ENCODE results near the gene SH3PXD2A.

Gene SH3PXD2A

GRCh38 chr10:103562383-103562782, 293.0 kb downstream of the SH3PXD2A start:
- no peaks in the 10 kb centered on the region for H3K27me3 ChIP-seq (ENCODE audit: control insufficient read depth, insufficient read depth, low read length)
- H3K36me3 ChIP-seq (ENCODE audit: control insufficient read depth, insufficient read depth, low read length) = peaks cover 2% of the 10 kb centered on the region; the same call in 1 of the 2 replicates
- H3K9me3 ChIP-seq (ENCODE audit: control insufficient read depth, insufficient read depth, low read depth, low read length) = peaks cover 5% of the 10 kb centered on the region
- no peak overlapping the region for H3K27ac ChIP-seq (ENCODE audit: low read depth, low read length)
- H3K4me1 ChIP-seq (ENCODE audit: control insufficient read depth, insufficient read depth, low read length) = peaks cover 17% of the 10 kb centered on the region; the same call in 1 of the 2 replicates
- H3K9ac ChIP-seq (ENCODE audit: low read length) = no peak overlapping the region
- H3K4me3 ChIP-seq (ENCODE audit: low read depth, low read length) = no peak overlapping the region

- Histone ChIP-seq H3K4me3 (ENCODE audit: low read depth, low read length) (no peak overlapping the region), H3K9me3 (ENCODE audit: control insufficient read depth, insufficient read depth, low read depth, low read length) (peaks cover 5% of the 10 kb centered on the region), H3K4me1 (ENCODE audit: control insufficient read depth, insufficient read depth, low read length) (peaks cover 20% of the 10 kb centered on the region; the same call in 1 of the 2 replicates), H3K36me3 (ENCODE audit: control insufficient read depth, insufficient read depth, low read length) (peaks cover 2% of the 10 kb centered on the region; the same call in 1 of the 2 replicates), H3K9ac (ENCODE audit: low read length) (no peak overlapping the region), H3K27me3 (ENCODE audit: control insufficient read depth, insufficient read depth, low read length) (peaks cover 5% of the 10 kb centered on the region), H3K27ac (ENCODE audit: low read depth, low read length) (no peak overlapping the region)
Observed at GRCh38 chr10:103560886-103561285, 294.5 kb downstream of the SH3PXD2A start.

GRCh38 chr10:103559776-103560175, 295.6 kb downstream of the SH3PXD2A start:
- Histone ChIP-seq H3K9ac (ENCODE audit: low read length) (no peak overlapping the region), H3K4me3 (ENCODE audit: low read depth, low read length) (no peak overlapping the region), H3K9me3 (ENCODE audit: control insufficient read depth, insufficient read depth, low read depth, low read length) (peaks cover 5% of the 10 kb centered on the region), H3K4me1 (ENCODE audit: control insufficient read depth, insufficient read depth, low read length) (peaks cover 25% of the 10 kb centered on the region; the same call in 1 of the 2 replicates), H3K27ac (ENCODE audit: low read depth, low read length) (no peak overlapping the region), H3K27me3 (ENCODE audit: control insufficient read depth, insufficient read depth, low read length) (peaks cover 10% of the 10 kb centered on the region), H3K36me3 (ENCODE audit: control insufficient read depth, insufficient read depth, low read length) (peaks cover 2% of the 10 kb centered on the region; the same call in 1 of the 2 replicates)

GRCh38 chr10:103558911-103559310, 296.5 kb downstream of the SH3PXD2A start:
- H3K36me3 ChIP-seq (ENCODE audit: control insufficient read depth, insufficient read depth, low read length) = peaks cover 2% of the 10 kb centered on the region; the same call in 1 of the 2 replicates
- no peak overlapping the region for H3K9ac ChIP-seq (ENCODE audit: low read length)
- peaks cover 5% of the 10 kb centered on the region for H3K9me3 ChIP-seq (ENCODE audit: control insufficient read depth, insufficient read depth, low read depth, low read length)
- no peak overlapping the region for H3K27ac ChIP-seq (ENCODE audit: low read depth, low read length)
- peaks cover 19% of the 10 kb centered on the region; the same call in 1 of the 2 replicates for H3K4me1 ChIP-seq (ENCODE audit: control insufficient read depth, insufficient read depth, low read length)
- peaks cover 10% of the 10 kb centered on the region for H3K27me3 ChIP-seq (ENCODE audit: control insufficient read depth, insufficient read depth, low read length)
- no peak overlapping the region for H3K4me3 ChIP-seq (ENCODE audit: low read depth, low read length)

- H3K36me3 ChIP-seq (ENCODE audit: control insufficient read depth, insufficient read depth, low read length) = peaks cover 2% of the 10 kb centered on the region; the same call in 1 of the 2 replicates
- H3K9me3 ChIP-seq (ENCODE audit: control insufficient read depth, insufficient read depth, low read depth, low read length) = peaks cover 5% of the 10 kb centered on the region
- peaks cover 10% of the 10 kb centered on the region for H3K27me3 ChIP-seq (ENCODE audit: control insufficient read depth, insufficient read depth, low read length)
- peaks cover 19% of the 10 kb centered on the region; the same call in 1 of the 2 replicates for H3K4me1 ChIP-seq (ENCODE audit: control insufficient read depth, insufficient read depth, low read length)
- H3K4me3 ChIP-seq (ENCODE audit: low read depth, low read length) = no peak overlapping the region
- H3K27ac ChIP-seq (ENCODE audit: low read depth, low read length) = no peak overlapping the region
- no peak overlapping the region for H3K9ac ChIP-seq (ENCODE audit: low read length)
Observed at GRCh38 chr10:103557455-103557854, 297.9 kb downstream of the SH3PXD2A start.

GRCh38 chr10:103556383-103557007, 298.9 kb downstream of the SH3PXD2A start:
- Histone ChIP-seq H3K4me1 (ENCODE audit: control insufficient read depth, insufficient read depth, low read length) (peaks cover 19% of the 10 kb centered on the region; the same call in 1 of the 2 replicates), H3K27ac (ENCODE audit: low read depth, low read length) (no peak overlapping the region), H3K36me3 (ENCODE audit: control insufficient read depth, insufficient read depth, low read length) (peaks cover 2% of the 10 kb centered on the region; the same call in 1 of the 2 replicates), H3K9me3 (ENCODE audit: control insufficient read depth, insufficient read depth, low read depth, low read length) (peaks cover 5% of the 10 kb centered on the region), H3K9ac (ENCODE audit: low read length) (no peak overlapping the region), H3K4me3 (ENCODE audit: low read depth, low read length) (no peak overlapping the region), H3K27me3 (ENCODE audit: control insufficient read depth, insufficient read depth, low read length) (peaks cover 10% of the 10 kb centered on the region)

GRCh38 chr10:103555712-103556111, 299.7 kb downstream of the SH3PXD2A start:
- Histone ChIP-seq H3K36me3 (ENCODE audit: control insufficient read depth, insufficient read depth, low read length) (peaks cover 2% of the 10 kb centered on the region; the same call in 1 of the 2 replicates), H3K27ac (ENCODE audit: low read depth, low read length) (no peak overlapping the region), H3K4me3 (ENCODE audit: low read depth, low read length) (peak overlapping the region; percentile 58), H3K9ac (ENCODE audit: low read length) (no peak overlapping the region), H3K4me1 (ENCODE audit: control insufficient read depth, insufficient read depth, low read length) (peaks cover 19% of the 10 kb centered on the region; the same call in 1 of the 2 replicates), H3K27me3 (ENCODE audit: control insufficient read depth, insufficient read depth, low read length) (peaks cover 10% of the 10 kb centered on the region), H3K9me3 (ENCODE audit: control insufficient read depth, insufficient read depth, low read depth, low read length) (0 out of 2 replicates have a peak, but pooled peaks cover 2% of the 10 kb centered on the region)

- Histone ChIP-seq H3K4me3 (ENCODE audit: low read depth, low read length) (peak overlapping the region; percentile 58), H3K27me3 (ENCODE audit: control insufficient read depth, insufficient read depth, low read length) (peaks cover 10% of the 10 kb centered on the region)
Observed at GRCh38 chr10:103555325-103555649, 300.1 kb downstream of the SH3PXD2A start.

GRCh38 chr10:103554488-103555324, 300.7 kb downstream of the SH3PXD2A start:
- Histone ChIP-seq H3K36me3 (ENCODE audit: control insufficient read depth, insufficient read depth, low read length) (peaks cover under 1% of the 10 kb centered on the region; the same call in 1 of the 2 replicates), H3K4me1 (ENCODE audit: control insufficient read depth, insufficient read depth, low read length) (peaks cover 19% of the 10 kb centered on the region; the same call in 1 of the 2 replicates), H3K27me3 (ENCODE audit: control insufficient read depth, insufficient read depth, low read length) (peaks cover 10% of the 10 kb centered on the region), H3K27ac (ENCODE audit: low read depth, low read length) (no peak overlapping the region), H3K4me3 (ENCODE audit: low read depth, low read length) (peak overlapping the region; percentile 58), H3K9ac (ENCODE audit: low read length) (no peak overlapping the region), H3K9me3 (ENCODE audit: control insufficient read depth, insufficient read depth, low read depth, low read length) (no peaks in the 10 kb centered on the region)

More at GRCh38 chr10:103555325-103555649, 300.1 kb downstream of the SH3PXD2A start:
- peaks cover 2% of the 10 kb centered on the region; the same call in 1 of the 2 replicates for H3K36me3 ChIP-seq (ENCODE audit: control insufficient read depth, insufficient read depth, low read length)
- H3K9ac ChIP-seq (ENCODE audit: low read length) = no peak overlapping the region
- H3K27ac ChIP-seq (ENCODE audit: low read depth, low read length) = no peak overlapping the region
- H3K9me3 ChIP-seq (ENCODE audit: control insufficient read depth, insufficient read depth, low read depth, low read length) = no peaks in the 10 kb centered on the region
- peaks cover 19% of the 10 kb centered on the region; the same call in 1 of the 2 replicates for H3K4me1 ChIP-seq (ENCODE audit: control insufficient read depth, insufficient read depth, low read length)

GRCh38 chr10:103553743-103554487, 301.5 kb downstream of the SH3PXD2A start:
- H3K27ac ChIP-seq (ENCODE audit: low read depth, low read length) = no peak overlapping the region

More at GRCh38 chr10:103553743-103554487, 301.5 kb downstream of the SH3PXD2A start:
- H3K4me1 ChIP-seq (ENCODE audit: control insufficient read depth, insufficient read depth, low read length) = peaks cover 14% of the 10 kb centered on the region; the same call in 1 of the 2 replicates
- H3K36me3 ChIP-seq (ENCODE audit: control insufficient read depth, insufficient read depth, low read length) = no peaks in the 10 kb centered on the region
- peaks cover 10% of the 10 kb centered on the region for H3K27me3 ChIP-seq (ENCODE audit: control insufficient read depth, insufficient read depth, low read length)
- no peaks in the 10 kb centered on the region for H3K9me3 ChIP-seq (ENCODE audit: control insufficient read depth, insufficient read depth, low read depth, low read length)
- no peak overlapping the region for H3K4me3 ChIP-seq (ENCODE audit: low read depth, low read length)
- H3K9ac ChIP-seq (ENCODE audit: low read length) = no peak overlapping the region
